HCT116 (cell line): ENCODE measurements around the gene AKR7A3. TPM values are rescaled to one million over a fixed set of nuclear protein-coding genes. Genes with fewer than 3 reads are reported as not detected.

Experiments
- ATAC-seq: fragments of 200-7000 bp; cut with Tn5 transposase; 2 replicates; pipeline ENCODE4 v1.9.1; 2020; ENCODE audit warnings: mild to moderate bottlenecking, moderate library complexity
- BruUV-seq: library from RNA; stranded (reverse); fragments of 400-500 nt; replicated peaks from 2 replicates; lab custom pipeline; 2021; lab: Mats Ljungman, UMichigan
- CTCF ChIA-PET: fragments of 300-600 bp; sonication (Branson Sonifier 250); formaldehyde crosslinking; loops from one replicate; lab custom pipeline; 2021; ENCODE audit warnings: antibody characterized with exemption; lab: Charles Lee
- POLR2A ChIA-PET: fragments of 300-600, 350-600 bp; sonication (Branson Sonifier 250); formaldehyde crosslinking; loops from one replicate; lab custom pipeline; 2021; ENCODE audit warnings: antibody characterized with exemption; lab: Charles Lee
- RAD21 ChIA-PET, 2 experiments: fragments of 300-600 bp; sonication (Branson Sonifier 250); formaldehyde crosslinking; loops; one replicate each; lab custom pipeline; 2023; ENCODE audit warnings: low total read pairs in 2 of 2; ENCODE audit not compliant: uncharacterized antibody in 2 of 2, unreplicated experiment in 2 of 2, low non-redundant PET in 1 of 2; lab: Charles Lee
- DNase-seq: peaks from one replicate; pipeline ENCODE4 v3.0.0-alpha.2; 2010; ENCODE audit warnings: low read depth, low spot score
- H2AFZ ChIP-seq: fragments of 200-600 bp; shearing (Covaris generic), sonication (generic); 2 replicates; pipeline ENCODE4 v1.6.1; 2017; ENCODE audit warnings: low read depth, mixed run types, mixed read lengths, antibody characterized with exemption, low read length; ENCODE audit not compliant: poor library complexity, severe bottlenecking
- H3K27ac ChIP-seq: 2 replicates; pipeline ENCODE4 v1.5.1; 2012; ENCODE audit warnings: low read depth, low read length
- H3K27me3 ChIP-seq: fragments of 200-600 bp; sonication (generic); 2 replicates; pipeline ENCODE4 v1.6.1; 2016; ENCODE audit warnings: mixed run types, low read length, mixed read lengths; ENCODE audit not compliant: insufficient read depth
- H3K36me3 ChIP-seq, 2 experiments: fragments of 200-500 bp in 1 of 2; fragments of 200-600 bp in 1 of 2; sonication (Bioruptor generic) in 1 of 2; sonication (generic) in 1 of 2; 2 replicates each; pipeline versions ENCODE4 v1.5.1 to v1.6.1; 2014 to 2016; ENCODE audit warnings: low read length in 2 of 2, inconsistent platforms in 1 of 2, mixed read lengths in 1 of 2, mixed run types in 1 of 2; ENCODE audit not compliant: insufficient read depth in 2 of 2, control insufficient read depth in 1 of 2
- H3K4me1 ChIP-seq, 2 experiments: fragments of 200-600 bp in 1 of 2; sonication (generic) in 1 of 2; 2 replicates each; pipeline versions ENCODE4 v1.5.1 to v1.6.1; 2012 to 2017; ENCODE audit warnings: low read length in 2 of 2, inconsistent platforms in 1 of 2, mild to moderate bottlenecking in 1 of 2, mixed read lengths in 1 of 2, mixed run types in 1 of 2, moderate library complexity in 1 of 2; ENCODE audit not compliant: insufficient read depth in 2 of 2, control insufficient read depth in 1 of 2
- H3K4me2 ChIP-seq: fragments of 200-600 bp; sonication (generic); 2 replicates; pipeline ENCODE4 v1.6.1; 2017; ENCODE audit warnings: mixed run types, low read length, mixed read lengths
- H3K4me3 ChIP-seq, 2 experiments: fragments of 200-600 bp in 1 of 2; sonication (generic) in 1 of 2; replicated peaks in 1 of 2; 2 replicates each; pipeline ENCODE4 v1.5.1; 2011 to 2016; ENCODE audit warnings: low read length in 2 of 2, control low read depth in 1 of 2, low read depth in 1 of 2, mild to moderate bottlenecking in 1 of 2, mixed read lengths in 1 of 2, mixed run types in 1 of 2
- H3K79me2 ChIP-seq: fragments of 200-600 bp; sonication (generic); 2 replicates; pipeline ENCODE4 v1.6.1; 2017; ENCODE audit warnings: mild to moderate bottlenecking, mixed run types, low read length, moderate library complexity, mixed read lengths; ENCODE audit not compliant: insufficient read depth
- H3K9ac ChIP-seq: fragments of 200-600 bp; sonication (generic); 2 replicates; pipeline ENCODE4 v1.6.1; 2016; ENCODE audit warnings: low read length, mixed read lengths
- H3K9me2 ChIP-seq: fragments of 200-600 bp; sonication (generic), shearing (Covaris generic); 2 replicates; pipeline ENCODE4 v1.6.1; 2017; ENCODE audit warnings: mixed run types, mild to moderate bottlenecking, moderate library complexity; ENCODE audit not compliant: insufficient read depth
- H3K9me3 ChIP-seq, 2 experiments: fragments of 200-500 bp in 1 of 2; fragments of 200-600 bp in 1 of 2; sonication (Bioruptor generic) in 1 of 2; sonication (generic) in 1 of 2; 2 replicates each; pipeline ENCODE4 v1.6.1; 2014 to 2017; ENCODE audit warnings: low read length in 2 of 2, mixed read lengths in 2 of 2, inconsistent platforms in 1 of 2, low read depth in 1 of 2, mild to moderate bottlenecking in 1 of 2, mixed run types in 1 of 2, moderate library complexity in 1 of 2; ENCODE audit not compliant: control insufficient read depth in 1 of 2, insufficient read depth in 1 of 2
- H4K20me1 ChIP-seq: fragments of 200-600 bp; sonication (generic), shearing (Covaris generic); 2 replicates; pipeline ENCODE4 v1.6.1; 2017; ENCODE audit warnings: mixed run types, mild to moderate bottlenecking, moderate library complexity; ENCODE audit not compliant: insufficient read depth
- CEBPB ChIP-seq: IDR thresholded peaks from 2 replicates; pipeline ENCODE4 v1.6.1; 2012; ENCODE audit warnings: low read depth
- RAD21 ChIP-seq: IDR thresholded peaks from 2 replicates; pipeline ENCODE4 v1.6.1; 2012; ENCODE audit warnings: low read depth, mild to moderate bottlenecking
- TCF7L2 ChIP-seq: IDR thresholded peaks from 2 replicates; pipeline ENCODE4 v1.7.0; 2011; ENCODE audit warnings: borderline replicate concordance, inconsistent platforms; ENCODE audit not compliant: insufficient read depth, insufficient read length; ENCODE audit errors: extremely low read depth
- intact Hi-C: fragments of 100-400 bp; cut with micrococcal nuclease; formaldehyde crosslinking; loops from 2 replicates; pipeline ENCODE4 v1.10.0; 2022
- total RNA-seq: library from RNA; stranded (reverse); gene quantifications from one replicate; pipeline ENCODE4 v1.2.1, GENCODE V29; 2021; ENCODE audit not compliant: unreplicated experiment
- TF ChIP-seq, protein P1 (sequence below), 3 experiments: fragments of 200-600 bp in 1 of 3; sonication (generic) in 1 of 3; IDR thresholded peaks in 2 of 3; conservative IDR thresholded peaks in 1 of 3; 2 replicates each; pipeline ENCODE4 v1.5.1; 2012 to 2017; ENCODE audit warnings: low read depth in 2 of 3, low read length in 2 of 3, antibody characterized with exemption in 1 of 3, borderline replicate concordance in 1 of 3, control low read depth in 1 of 3, mild to moderate bottlenecking in 1 of 3, mixed read lengths in 1 of 3, mixed run types in 1 of 3, moderate library complexity in 1 of 3; ENCODE audit not compliant: insufficient read depth in 1 of 3

The AKR7A3 gene
- total RNA-seq, 1 experiment from 2014 or later, result 1.7 TPM

DNA sequence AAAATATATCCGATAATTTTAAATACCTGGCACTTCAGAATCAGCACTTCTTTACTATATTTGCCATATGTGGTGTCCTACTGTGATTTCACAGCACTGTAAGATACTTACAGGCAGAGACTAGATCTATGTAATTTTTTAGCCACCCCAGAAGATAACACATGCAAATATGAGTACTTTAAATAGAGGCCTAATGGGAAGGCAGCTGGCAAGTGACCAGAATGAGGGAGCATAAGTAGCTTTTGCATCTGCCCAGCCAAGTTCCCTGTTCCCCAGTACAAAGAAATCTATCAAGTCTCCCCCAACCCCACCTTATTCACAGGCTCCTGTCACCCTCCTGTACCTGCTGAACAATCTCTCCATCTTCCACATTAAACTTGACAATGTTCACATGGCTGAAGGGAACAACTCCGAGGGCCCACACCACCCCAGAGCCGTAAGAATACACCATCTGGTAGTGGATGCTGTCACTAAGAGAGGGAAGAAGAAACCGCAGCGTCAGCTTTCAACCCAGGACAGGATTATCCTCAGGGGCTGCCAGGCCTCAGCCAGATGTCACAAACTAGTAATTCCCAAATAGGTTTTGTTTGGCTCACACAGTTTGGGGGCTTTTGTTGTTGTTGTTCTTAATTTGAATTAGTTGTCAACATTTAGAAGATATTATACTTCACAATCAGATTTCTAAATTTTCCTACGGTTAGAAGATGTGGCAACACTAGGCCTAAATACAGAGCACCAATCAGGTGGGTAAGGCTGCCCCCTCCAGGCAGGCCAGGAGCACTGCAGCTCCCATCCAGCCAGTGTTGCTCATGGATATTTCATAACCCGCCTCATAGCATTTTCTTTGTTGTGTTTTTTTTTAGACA is 47.7 kb downstream of the AKR7A3 start:
- peak; percentile 95 for ATAC-seq
- Histone ChIP-seq H3K9me3 (no peaks in the 10 kb centered on the region), H3K4me1 (no peaks in the 10 kb centered on the region), H4K20me1 (peaks cover 3% of the 10 kb centered on the region; the same call in 1 of the 2 replicates), H3K4me2 (no peak overlapping the region), H3K79me2 (peaks cover 30% of the 10 kb centered on the region), H3K9ac (no peak overlapping the region)
- BruUV-seq, result no TSS peak
- TF ChIP-seq, protein P1, sequence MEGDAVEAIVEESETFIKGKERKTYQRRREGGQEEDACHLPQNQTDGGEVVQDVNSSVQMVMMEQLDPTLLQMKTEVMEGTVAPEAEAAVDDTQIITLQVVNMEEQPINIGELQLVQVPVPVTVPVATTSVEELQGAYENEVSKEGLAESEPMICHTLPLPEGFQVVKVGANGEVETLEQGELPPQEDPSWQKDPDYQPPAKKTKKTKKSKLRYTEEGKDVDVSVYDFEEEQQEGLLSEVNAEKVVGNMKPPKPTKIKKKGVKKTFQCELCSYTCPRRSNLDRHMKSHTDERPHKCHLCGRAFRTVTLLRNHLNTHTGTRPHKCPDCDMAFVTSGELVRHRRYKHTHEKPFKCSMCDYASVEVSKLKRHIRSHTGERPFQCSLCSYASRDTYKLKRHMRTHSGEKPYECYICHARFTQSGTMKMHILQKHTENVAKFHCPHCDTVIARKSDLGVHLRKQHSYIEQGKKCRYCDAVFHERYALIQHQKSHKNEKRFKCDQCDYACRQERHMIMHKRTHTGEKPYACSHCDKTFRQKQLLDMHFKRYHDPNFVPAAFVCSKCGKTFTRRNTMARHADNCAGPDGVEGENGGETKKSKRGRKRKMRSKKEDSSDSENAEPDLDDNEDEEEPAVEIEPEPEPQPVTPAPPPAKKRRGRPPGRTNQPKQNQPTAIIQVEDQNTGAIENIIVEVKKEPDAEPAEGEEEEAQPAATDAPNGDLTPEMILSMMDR (IDR thresholded peaks at IDR 0.05 in 2 of 3, conservative IDR thresholded peaks at IDR 0.05 in 1 of 3; ENCODE audit: borderline replicate concordance in 1 of 3, insufficient read depth in 1 of 3, low read depth in 2 of 3, low read length in 2 of 3), result peak; percentile 72 to 96 (median 92)
- peak; percentile 81 for TF ChIP-seq RAD21
- peak; percentile 44; the same call in 1 of the 2 replicates for TF ChIP-seq CEBPB
- TF ChIP-seq TCF7L2, result no peak
- TF ChIP-seq, all 23 proteins: peak for 3
- POLR2A ChIA-PET, result interaction anchor here (0.6 to 1.0 kb wide), 2 partner anchors 64 to 173 kb away, joined by 3 read pairs; no protein-coding TSS in a partner anchor
- Histone ChIP-seq H3K36me3 (peaks cover 66 to 73% of the 10 kb centered on the region in 2 experiments), H2AFZ (no peak overlapping the region), H3K27ac (no peak overlapping the region), H3K9me2 (no peaks in the 10 kb centered on the region), H3K4me3 (no peak overlapping the region), H3K27me3 (no peaks in the 10 kb centered on the region)
- intact Hi-C loops, result loop anchor here (1.0 to 5.0 kb wide), 3 partner anchors 62 to 359 kb away; no protein-coding TSS in a partner anchor
- DNase-seq, result peak; percentile 18
- RAD21 ChIA-PET, result no interaction called here
- CTCF ChIA-PET, result interaction anchor here (0.6 to 1.3 kb wide), 6 partner anchors 9 to 461 kb away, joined by 3 to 8 read pairs (median 4); partner anchors contain the start of gene MRTO4
